SK-N-SH treated with all-trans-retinoic acid at 6 μM for 48 hours (cell line): ENCODE data around the gene CNNM1.

ENCODE experiments used
- ATAC-seq: fragments of 200-7000 bp; cut with Tn5 transposase; 3 replicates; pipeline ENCODE4 v1.9.1; 2020; ENCODE audit warnings: mild to moderate bottlenecking, moderate library complexity
- ARNTL ChIP-seq: fragments of 450-650 bp; formaldehyde crosslinking; IDR thresholded peaks from 2 replicates; pipeline ENCODE4 v1.5.0; 2020; ENCODE audit warnings: low read depth, mild to moderate bottlenecking, moderate library complexity, borderline replicate concordance
- CSDC2 ChIP-seq: fragments of 250-450 bp; sonication (Bioruptor Pico); IDR thresholded peaks from 2 replicates; pipeline ENCODE4 v1.5.0; 2020; ENCODE audit warnings: mild to moderate bottlenecking, moderate library complexity
- GLIS3 ChIP-seq: fragments of 250-450 bp; sonication (Bioruptor Pico); IDR thresholded peaks from 2 replicates; pipeline ENCODE4 v1.5.0; 2020; ENCODE audit warnings: mild to moderate bottlenecking, moderate library complexity
- ISL1 ChIP-seq: fragments of 250-450 bp; sonication (Bioruptor Pico); IDR thresholded peaks from 2 replicates; pipeline ENCODE4 v2.1.2; 2022; ENCODE audit warnings: mild to moderate bottlenecking, moderate library complexity
- POU6F1 ChIP-seq: fragments of 250-450 bp; sonication (Bioruptor Pico); IDR thresholded peaks from 2 replicates; pipeline ENCODE4 v1.8.0; 2021; ENCODE audit warnings: low read depth, mild to moderate bottlenecking, moderate library complexity, borderline replicate concordance
- PPARA ChIP-seq: fragments of 250-450 bp; sonication (Bioruptor Pico); IDR thresholded peaks from 2 replicates; pipeline ENCODE4 v1.5.0; 2020; ENCODE audit warnings: mild to moderate bottlenecking, borderline replicate concordance
- RARB ChIP-seq: fragments of 250-450 bp; sonication (Bioruptor Pico); IDR thresholded peaks from 2 replicates; pipeline ENCODE4 v1.8.0; 2021; ENCODE audit warnings: mild to moderate bottlenecking, moderate library complexity
- SNAI2 ChIP-seq: fragments of 250-450 bp; sonication (Bioruptor Pico); IDR thresholded peaks from 2 replicates; pipeline ENCODE4 v1.5.0; 2020; ENCODE audit warnings: mild to moderate bottlenecking, moderate library complexity
- TCF4 ChIP-seq: fragments of 250-450 bp; sonication (Bioruptor Pico); IDR thresholded peaks from 2 replicates; pipeline ENCODE4 v1.8.0; 2021; ENCODE audit warnings: mild to moderate bottlenecking, moderate library complexity, borderline replicate concordance
- TOX ChIP-seq: fragments of 250-450 bp; sonication (Bioruptor Pico); IDR thresholded peaks from 2 replicates; pipeline ENCODE4 v1.8.0; 2021; ENCODE audit warnings: mild to moderate bottlenecking, moderate library complexity, borderline replicate concordance
- TSHZ2 ChIP-seq: fragments of 250-450 bp; sonication (Bioruptor Pico); IDR thresholded peaks from 2 replicates; pipeline ENCODE4 v1.5.0; 2020; ENCODE audit warnings: mild to moderate bottlenecking, moderate library complexity
- ZFP3 ChIP-seq: fragments of 250-450 bp; sonication (Bioruptor Pico); IDR thresholded peaks from 2 replicates; pipeline ENCODE4 v1.5.0; 2020; ENCODE audit warnings: mild to moderate bottlenecking, moderate library complexity
- ZFP30 ChIP-seq: fragments of 450-650 bp; formaldehyde crosslinking; IDR thresholded peaks from 2 replicates; pipeline ENCODE4 v1.5.0; 2022; ENCODE audit warnings: mild to moderate bottlenecking, moderate library complexity
- ZNF565 ChIP-seq: fragments of 450-650 bp; formaldehyde crosslinking; conservative IDR thresholded peaks from 2 replicates; pipeline ENCODE4 v1.5.0; 2020; ENCODE audit warnings: low read depth, mild to moderate bottlenecking, moderate library complexity
- ZNF70 ChIP-seq: fragments of 450-650 bp; formaldehyde crosslinking; IDR thresholded peaks from 2 replicates; pipeline ENCODE4 v1.5.0; 2020; ENCODE audit warnings: mild to moderate bottlenecking, moderate library complexity
- ZNF8 ChIP-seq: fragments of 450-650 bp; formaldehyde crosslinking; IDR thresholded peaks from 2 replicates; pipeline ENCODE4 v1.5.0; 2020; ENCODE audit warnings: mild to moderate bottlenecking, moderate library complexity
- TF ChIP-seq, protein P1 (sequence below): fragments of 250-450 bp; sonication (Bioruptor Pico); IDR thresholded peaks from 2 replicates; pipeline ENCODE4 v1.8.0; 2020; ENCODE audit warnings: mild to moderate bottlenecking, moderate library complexity, borderline replicate concordance
- TF ChIP-seq, protein P2 (sequence below): fragments of 250-450 bp; sonication (Bioruptor Pico); IDR thresholded peaks from 2 replicates; pipeline ENCODE4 v1.5.1; 2020; ENCODE audit warnings: low read depth, mild to moderate bottlenecking, moderate library complexity

CNNM1 gene

GRCh38 chr10:99326871-99327270, 2.3 kb upstream of the CNNM1 start:
- TF ChIP-seq, protein P1, sequence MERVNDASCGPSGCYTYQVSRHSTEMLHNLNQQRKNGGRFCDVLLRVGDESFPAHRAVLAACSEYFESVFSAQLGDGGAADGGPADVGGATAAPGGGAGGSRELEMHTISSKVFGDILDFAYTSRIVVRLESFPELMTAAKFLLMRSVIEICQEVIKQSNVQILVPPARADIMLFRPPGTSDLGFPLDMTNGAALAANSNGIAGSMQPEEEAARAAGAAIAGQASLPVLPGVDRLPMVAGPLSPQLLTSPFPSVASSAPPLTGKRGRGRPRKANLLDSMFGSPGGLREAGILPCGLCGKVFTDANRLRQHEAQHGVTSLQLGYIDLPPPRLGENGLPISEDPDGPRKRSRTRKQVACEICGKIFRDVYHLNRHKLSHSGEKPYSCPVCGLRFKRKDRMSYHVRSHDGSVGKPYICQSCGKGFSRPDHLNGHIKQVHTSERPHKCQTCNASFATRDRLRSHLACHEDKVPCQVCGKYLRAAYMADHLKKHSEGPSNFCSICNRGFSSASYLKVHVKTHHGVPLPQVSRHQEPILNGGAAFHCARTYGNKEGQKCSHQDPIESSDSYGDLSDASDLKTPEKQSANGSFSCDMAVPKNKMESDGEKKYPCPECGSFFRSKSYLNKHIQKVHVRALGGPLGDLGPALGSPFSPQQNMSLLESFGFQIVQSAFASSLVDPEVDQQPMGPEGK (CRISPR knock-in tag) = no peak
- TF ChIP-seq ZNF70 (CRISPR knock-in tag) (no peak), ZNF8 (no peak), PPARA (CRISPR knock-in tag) (no peak), TSHZ2 (CRISPR knock-in tag) (no peak)
- ATAC-seq = no peak

DNA sequence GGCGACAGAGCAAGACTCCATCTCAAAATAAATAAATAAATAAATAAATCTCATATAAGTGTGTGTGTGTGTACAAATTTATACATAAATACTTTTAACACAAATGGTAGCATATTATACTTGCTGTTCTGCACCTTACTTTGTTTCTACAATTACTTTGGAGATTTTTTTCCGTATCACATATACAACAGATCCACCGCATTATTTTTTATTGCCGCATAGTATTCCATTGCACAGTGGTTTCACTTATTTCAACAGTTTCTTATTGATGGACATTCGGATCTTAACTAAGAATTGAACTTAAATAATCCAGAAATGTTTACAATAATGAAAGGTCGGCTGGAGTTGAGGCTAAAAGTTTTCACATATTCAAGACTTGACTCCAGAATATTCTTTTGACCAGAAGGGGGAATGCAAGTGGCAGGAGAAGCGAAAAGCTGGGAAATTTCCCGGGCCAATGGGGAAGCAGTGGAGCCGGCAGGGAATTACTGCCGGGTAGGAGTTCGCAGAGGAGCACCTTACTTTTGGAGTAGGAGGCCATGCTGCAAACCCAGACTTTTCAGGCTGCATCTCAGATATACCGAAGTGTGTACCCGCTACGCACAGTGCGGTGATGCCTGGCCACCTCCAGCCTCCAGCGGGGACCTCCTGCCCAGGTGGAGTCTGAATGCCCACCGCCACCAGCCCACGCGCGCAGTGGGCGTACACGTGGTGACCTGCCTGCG, 415 bp upstream of the CNNM1 start:
- TF ChIP-seq SNAI2 (CRISPR knock-in tag) = no peak
- TF ChIP-seq ZFP3 (CRISPR knock-in tag) = peak; percentile 99
- ATAC-seq = peak; percentile 35; the same call in 2 of the 3 replicates

GRCh38 chr10:99329554-99330346, 594 bp downstream of the CNNM1 start:
- peak; percentile 59 for ATAC-seq
- TF ChIP-seq ISL1 (no peak), ZNF8 (no peak), TOX (CRISPR knock-in tag) (no peak), POU6F1 (CRISPR knock-in tag) (no peak), ZFP30 (CRISPR knock-in tag) (no peak), CSDC2 (CRISPR knock-in tag) (no peak), GLIS3 (CRISPR knock-in tag) (no peak), TCF4 (no peak)
- TF ChIP-seq, protein P1 (CRISPR knock-in tag) = no peak
- TF ChIP-seq, protein P2, sequence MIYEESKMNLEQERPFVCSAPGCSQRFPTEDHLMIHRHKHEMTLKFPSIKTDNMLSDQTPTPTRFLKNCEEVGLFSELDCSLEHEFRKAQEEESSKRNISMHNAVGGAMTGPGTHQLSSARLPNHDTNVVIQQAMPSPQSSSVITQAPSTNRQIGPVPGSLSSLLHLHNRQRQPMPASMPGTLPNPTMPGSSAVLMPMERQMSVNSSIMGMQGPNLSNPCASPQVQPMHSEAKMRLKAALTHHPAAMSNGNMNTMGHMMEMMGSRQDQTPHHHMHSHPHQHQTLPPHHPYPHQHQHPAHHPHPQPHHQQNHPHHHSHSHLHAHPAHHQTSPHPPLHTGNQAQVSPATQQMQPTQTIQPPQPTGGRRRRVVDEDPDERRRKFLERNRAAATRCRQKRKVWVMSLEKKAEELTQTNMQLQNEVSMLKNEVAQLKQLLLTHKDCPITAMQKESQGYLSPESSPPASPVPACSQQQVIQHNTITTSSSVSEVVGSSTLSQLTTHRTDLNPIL (CRISPR knock-in tag) = no peak

DNA sequence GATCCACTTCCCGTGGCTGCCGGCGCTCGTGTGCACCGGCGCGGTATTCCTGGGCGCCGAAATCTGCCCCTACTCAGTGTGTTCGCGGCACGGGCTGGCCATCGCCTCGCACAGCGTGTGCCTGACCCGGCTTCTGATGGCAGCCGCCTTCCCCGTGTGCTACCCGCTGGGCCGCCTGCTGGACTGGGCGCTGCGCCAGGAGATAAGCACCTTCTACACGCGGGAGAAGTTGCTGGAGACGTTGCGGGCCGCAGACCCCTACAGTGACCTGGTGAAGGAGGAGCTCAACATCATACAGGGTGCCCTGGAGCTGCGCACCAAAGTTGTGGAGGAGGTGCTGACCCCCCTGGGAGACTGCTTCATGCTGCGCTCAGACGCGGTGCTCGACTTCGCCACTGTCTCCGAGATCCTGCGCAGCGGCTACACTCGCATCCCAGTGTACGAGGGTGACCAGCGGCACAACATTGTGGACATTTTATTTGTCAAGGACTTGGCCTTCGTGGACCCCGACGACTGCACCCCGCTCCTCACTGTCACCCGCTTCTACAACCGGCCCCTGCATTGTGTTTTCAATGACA, 1.3 kb downstream of the CNNM1 start:
- peak; percentile 30 for ATAC-seq

More for the DNA sequence above, 1.3 kb downstream of the CNNM1 start:
- no peak for TF ChIP-seq ZNF565 (CRISPR knock-in tag)
- TF ChIP-seq, protein P2 (CRISPR knock-in tag) = no peak
- no peak for TF ChIP-seq CSDC2 (CRISPR knock-in tag)
- TF ChIP-seq ZNF70 (CRISPR knock-in tag) = no peak
- no peak for TF ChIP-seq ARNTL
- no peak for TF ChIP-seq ZFP3 (CRISPR knock-in tag)
- TF ChIP-seq RARB (CRISPR knock-in tag) = no peak
- no peak for TF ChIP-seq ZFP30 (CRISPR knock-in tag)
